ENCODE measurements around the gene DRD4.
"Not testable (repeated sequence)": the region's sequence is repeated elsewhere in the genome, so short reads cannot be mapped to it uniquely, and the experiment has no call there.

Gene DRD4

GRCh38 chr11:690244-690643 is 53.2 kb downstream of the DRD4 start:
- H4K8ac ChIP-seq (ENCODE audit: low read length); H3K23ac ChIP-seq (ENCODE audit: low read length in 2 of 2); H2BK12ac ChIP-seq (ENCODE audit: low read length in 2 of 2); H3K4ac ChIP-seq (ENCODE audit: low read depth in 1 of 2, low read length in 2 of 2); H2BK5ac ChIP-seq (ENCODE audit: low read depth, low read length, poor library complexity, severe bottlenecking); H3K9ac ChIP-seq (ENCODE audit: low read length); H3K18ac ChIP-seq (ENCODE audit: low read depth in 1 of 2, low read length in 2 of 2); H2BK120ac ChIP-seq (ENCODE audit: low read depth, low read length); H3K27me3 ChIP-seq (ENCODE audit: control insufficient read depth in 1 of 2, insufficient read depth in 1 of 2, low read length in 2 of 2); DNase-seq; H3K14ac ChIP-seq (ENCODE audit: low read length in 2 of 2); H4K91ac ChIP-seq (ENCODE audit: low read length); H3K9me3 ChIP-seq (ENCODE audit: control insufficient read depth, low read length); H2AK5ac ChIP-seq (ENCODE audit: low read length, severe bottlenecking); H3K27ac ChIP-seq (ENCODE audit: low read length, poor library complexity, severe bottlenecking); H3K4me2 ChIP-seq (ENCODE audit: low read length, poor library complexity, severe bottlenecking); H3K4me3 ChIP-seq (ENCODE audit: insufficient read depth in 1 of 2, low read depth in 1 of 2, low read length in 2 of 2); H2BK15ac ChIP-seq (ENCODE audit: low read depth, poor library complexity, severe bottlenecking); H2AFZ ChIP-seq (ENCODE audit: low read depth, low read length): not testable (repeated sequence)
- Histone ChIP-seq H3K4me1 (ENCODE audit: control insufficient read depth, insufficient read depth, low read depth, low read length) (peaks cover 41% of the 10 kb centered on the region), H3K36me3 (ENCODE audit: control insufficient read depth in 1 of 2, insufficient read depth in 2 of 2, low read depth in 1 of 2, low read length in 2 of 2) (peaks cover 38 to 41% of the 10 kb centered on the region in 2 experiments), H3K79me1 (replicated peaks; ENCODE audit: low read length, poor library complexity, severe bottlenecking) (peaks cover 26% of the 10 kb centered on the region)
- 100% methylated on average over 3 of the region's 3 CpGs for WGBS
